HG03097 (cell line): Measurements from ENCODE around the gene TEX264.
"Not testable (repeated sequence)": the region's sequence is repeated elsewhere in the genome, so short reads cannot be mapped to it uniquely, and the experiment has no call there.

Experiments used
- ATAC-seq: cut with Tn5 transposase; IDR thresholded peaks from one replicate; pipeline ENCODE4 v1.9.1; 2021; ENCODE audit not compliant: unreplicated experiment, low FRiP score

TEX264 gene, protein sequence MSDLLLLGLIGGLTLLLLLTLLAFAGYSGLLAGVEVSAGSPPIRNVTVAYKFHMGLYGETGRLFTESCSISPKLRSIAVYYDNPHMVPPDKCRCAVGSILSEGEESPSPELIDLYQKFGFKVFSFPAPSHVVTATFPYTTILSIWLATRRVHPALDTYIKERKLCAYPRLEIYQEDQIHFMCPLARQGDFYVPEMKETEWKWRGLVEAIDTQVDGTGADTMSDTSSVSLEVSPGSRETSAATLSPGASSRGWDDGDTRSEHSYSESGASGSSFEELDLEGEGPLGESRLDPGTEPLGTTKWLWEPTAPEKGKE

GRCh38 chr3:51670823-51671733 lies at the start of gene TEX264:
TEX264 (plus strand) TSS chr3:51671252; CDS start chr3:51674305, 3,053 bp downstream.
- peak; percentile 75 for ATAC-seq

- no peak for ATAC-seq
These were observed 48.6 kb upstream of the TEX264 start for GRCh38 chr3:51622413-51622812.

DNA sequence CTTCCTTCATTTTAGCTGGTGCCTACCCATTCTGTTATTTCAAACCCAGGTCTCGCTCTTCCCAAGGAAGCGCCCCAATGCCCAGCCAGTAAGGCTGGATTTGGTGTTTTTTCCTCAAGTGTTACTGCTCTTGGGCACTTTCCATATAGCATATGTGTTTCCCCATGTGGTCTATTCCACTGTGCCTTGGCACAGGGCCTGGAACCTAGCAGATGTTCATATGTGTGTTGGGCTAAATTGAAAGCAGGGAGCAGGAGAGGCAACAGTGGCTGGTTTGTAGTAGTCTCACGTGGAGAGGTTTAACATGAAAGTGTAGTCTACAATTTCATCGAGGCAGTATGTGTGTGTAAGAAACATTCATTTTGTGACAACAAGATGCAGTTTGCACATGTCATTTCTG lies 48.2 kb upstream of the TEX264 start:
- ATAC-seq: no peak

DNA sequence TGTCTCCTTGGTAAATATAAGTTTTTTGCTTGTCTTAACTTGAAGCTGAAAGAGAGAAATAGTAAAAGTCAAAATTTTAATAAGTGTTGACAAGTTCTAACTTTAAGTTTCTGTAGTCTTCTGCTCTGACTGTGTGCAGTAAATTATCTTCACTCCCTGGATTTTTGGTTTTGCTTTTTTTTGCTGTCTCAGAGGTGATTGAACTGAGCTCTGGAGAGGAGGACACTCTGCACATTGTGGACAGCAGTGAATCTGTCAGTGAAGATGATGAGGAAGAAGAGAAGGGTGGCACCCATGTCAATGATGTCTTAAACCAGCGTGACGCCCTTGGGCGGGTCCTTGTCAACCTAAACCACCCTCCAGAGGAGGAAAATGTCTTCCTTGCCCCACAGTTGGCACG lies 40.5 kb upstream of the TEX264 start:
- ATAC-seq: no peak

GRCh38 chr3:51637144-51637940 lies 33.7 kb upstream of the TEX264 start:
- no peak for ATAC-seq

DNA sequence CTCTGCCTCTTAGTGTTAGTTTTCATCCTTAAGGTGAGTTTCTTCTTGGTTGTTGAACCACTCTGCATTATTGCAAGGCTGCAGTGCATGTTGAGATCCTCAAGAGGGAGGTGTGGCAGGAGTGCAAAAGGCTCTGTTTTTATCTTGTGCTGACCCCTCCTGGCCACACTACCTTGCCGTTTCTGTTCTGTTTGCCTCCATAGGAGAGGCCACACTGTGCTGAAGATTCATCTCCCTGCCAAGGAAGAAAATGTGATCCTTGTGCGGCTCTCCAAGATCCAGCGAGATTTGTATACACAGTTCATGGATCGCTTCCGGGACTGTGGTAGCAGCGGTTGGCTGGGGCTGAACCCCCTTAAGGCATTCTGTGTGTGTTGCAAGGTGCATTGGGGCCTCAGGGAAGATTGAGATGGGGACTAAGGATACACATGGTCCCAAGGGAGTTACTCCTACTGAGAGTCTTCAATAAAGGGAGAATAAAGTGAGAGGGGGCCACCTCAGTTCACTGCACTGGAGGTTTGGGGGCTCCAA lies 33.0 kb upstream of the TEX264 start:
- peak; percentile 61 for ATAC-seq

GRCh38 chr3:51642462-51642861 lies 28.6 kb upstream of the TEX264 start:
- no peak for ATAC-seq

DNA sequence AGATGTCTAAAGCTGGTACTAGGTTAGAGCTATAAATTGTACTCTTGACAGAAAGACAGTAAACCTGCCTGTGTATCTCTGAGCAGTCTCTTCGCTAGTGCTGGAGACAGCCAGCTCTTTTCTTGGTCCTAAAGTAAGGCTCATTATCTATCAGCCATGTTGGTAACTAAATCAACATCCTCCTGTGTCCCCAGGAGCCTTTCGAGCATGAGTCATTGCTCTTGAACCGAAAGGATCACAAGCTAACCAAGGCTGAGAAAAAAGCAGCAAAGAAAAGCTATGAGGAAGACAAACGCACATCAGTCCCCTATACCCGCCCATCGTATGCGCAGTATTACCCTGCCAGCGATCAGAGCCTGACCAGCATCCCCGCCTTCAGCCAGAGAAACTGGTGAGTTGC lies 25.0 kb upstream of the TEX264 start:
- no peak for ATAC-seq

DNA sequence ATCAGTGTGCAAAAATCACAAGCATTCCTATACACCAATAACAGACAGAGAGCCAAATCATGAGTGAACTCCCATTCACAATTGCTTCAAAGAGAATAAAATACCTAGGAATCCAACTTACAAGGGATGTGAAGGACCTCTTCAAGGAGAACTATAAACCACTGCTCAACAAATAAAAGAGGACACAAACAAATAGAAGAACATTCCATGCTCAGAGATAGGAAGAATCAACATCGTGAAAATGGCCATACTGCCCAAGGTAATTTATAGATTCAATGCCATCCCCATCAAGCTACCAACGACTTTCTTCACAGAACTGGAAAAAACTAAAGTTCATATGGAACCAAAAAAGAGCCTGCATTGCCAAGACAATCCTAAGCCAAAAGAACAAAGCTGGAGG lies 18.9 kb upstream of the TEX264 start:
- not testable (repeated sequence) for ATAC-seq

GRCh38 chr3:51653409-51653808 lies 17.6 kb upstream of the TEX264 start:
- ATAC-seq: not testable (repeated sequence)

GRCh38 chr3:51657234-51657633 lies 13.8 kb upstream of the TEX264 start:
- no peak for ATAC-seq

DNA sequence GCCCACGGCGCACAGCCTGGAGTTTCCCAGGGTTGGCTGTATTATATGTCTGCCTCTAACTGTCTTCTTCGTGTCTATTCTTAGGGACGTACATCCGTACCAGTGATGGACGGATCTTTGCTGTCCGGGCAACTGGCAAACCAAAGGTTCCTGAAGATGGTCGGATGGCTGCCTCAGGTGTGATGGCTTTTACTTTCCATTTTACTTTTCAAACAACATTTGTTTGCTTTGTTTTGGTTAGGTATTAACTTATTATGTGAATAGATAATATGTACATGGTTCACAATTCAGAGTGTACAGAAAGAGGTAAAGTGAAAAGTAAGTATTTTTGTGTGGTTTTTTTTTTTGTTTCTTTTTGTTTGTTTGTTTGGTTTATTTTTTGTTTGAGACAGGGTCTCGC lies 11.1 kb upstream of the TEX264 start:
- no peak for ATAC-seq

DNA sequence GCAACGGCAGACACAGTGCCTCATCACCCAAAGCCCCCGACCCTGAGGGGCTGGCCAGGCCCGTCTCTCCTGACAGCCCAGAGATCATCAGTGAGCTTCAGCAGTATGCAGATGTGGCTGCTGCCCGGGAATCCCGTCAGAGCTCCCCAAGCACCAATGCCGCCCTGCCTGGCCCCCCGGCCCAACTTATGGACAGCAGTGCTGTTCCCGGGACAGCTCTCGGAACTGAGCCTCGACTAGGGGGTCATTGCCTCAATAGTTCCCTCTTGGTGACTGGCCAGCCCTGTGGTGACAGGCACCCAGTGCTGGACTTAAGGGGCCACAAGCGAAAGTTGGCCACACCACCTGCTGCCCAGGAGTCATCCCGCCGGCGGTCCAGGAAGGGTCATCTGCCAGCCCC lies 8.6 kb upstream of the TEX264 start:
- ATAC-seq: no peak

DNA sequence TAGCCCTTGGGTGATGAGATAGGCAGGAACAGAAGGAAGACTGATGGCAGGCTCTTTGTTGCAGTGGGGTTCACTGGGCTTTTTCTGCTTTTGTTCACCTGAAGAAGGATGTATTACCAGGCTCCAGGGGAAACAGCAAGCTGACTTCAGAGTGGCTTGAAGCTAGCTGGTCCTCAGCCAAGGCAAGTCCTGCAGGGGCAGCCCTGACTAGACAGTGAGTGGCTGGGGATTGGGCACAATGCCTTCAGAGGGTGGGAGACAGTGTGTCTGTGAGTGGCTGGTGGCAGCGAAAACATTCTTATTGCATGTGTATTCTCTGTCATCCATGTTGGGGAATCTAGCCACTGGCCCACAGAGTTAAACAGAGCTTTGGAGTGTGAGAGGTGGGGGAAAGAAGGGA lies 2.3 kb upstream of the TEX264 start:
- no peak for ATAC-seq

- ATAC-seq: no peak
These were observed 1.6 kb upstream of the TEX264 start for GRCh38 chr3:51669241-51670052.

DNA sequence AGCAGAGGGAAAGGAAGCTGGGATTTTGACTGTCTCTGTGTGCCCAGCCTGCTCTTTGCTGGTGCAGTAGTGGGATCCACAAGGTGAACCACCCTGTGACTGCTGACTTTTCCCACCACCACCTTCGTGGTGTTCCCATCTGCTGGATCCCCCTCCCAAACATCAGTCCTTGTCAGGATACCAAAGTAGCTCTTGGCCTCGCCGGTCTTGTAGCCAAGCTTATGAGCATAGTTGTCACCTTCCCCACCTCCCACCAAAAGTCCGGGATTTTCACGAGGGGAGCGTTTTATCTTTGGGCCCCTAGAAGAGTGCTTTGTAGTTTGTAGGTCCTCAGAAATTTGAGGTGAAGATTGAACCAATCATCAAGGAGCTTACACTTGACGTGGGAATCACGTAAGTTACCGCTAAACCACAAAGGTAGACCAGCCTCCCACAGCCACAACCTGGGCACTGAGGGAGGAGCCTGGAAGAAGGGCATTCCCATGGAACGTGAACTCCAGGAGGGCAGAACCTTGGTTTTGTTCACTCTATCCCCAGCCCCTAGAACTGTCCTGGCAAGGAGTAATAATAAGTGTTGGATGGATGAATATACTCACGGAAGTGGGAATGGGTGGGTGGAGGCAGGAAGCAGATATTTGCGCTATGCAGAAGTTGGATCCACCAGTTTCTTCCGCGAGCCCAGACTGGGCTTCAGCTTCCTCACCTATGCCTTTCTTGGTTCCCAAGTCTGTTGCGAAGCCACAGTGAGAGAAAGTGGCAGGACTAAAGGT lies 814 bp upstream of the TEX264 start:
- ATAC-seq: peak; percentile 0

DNA sequence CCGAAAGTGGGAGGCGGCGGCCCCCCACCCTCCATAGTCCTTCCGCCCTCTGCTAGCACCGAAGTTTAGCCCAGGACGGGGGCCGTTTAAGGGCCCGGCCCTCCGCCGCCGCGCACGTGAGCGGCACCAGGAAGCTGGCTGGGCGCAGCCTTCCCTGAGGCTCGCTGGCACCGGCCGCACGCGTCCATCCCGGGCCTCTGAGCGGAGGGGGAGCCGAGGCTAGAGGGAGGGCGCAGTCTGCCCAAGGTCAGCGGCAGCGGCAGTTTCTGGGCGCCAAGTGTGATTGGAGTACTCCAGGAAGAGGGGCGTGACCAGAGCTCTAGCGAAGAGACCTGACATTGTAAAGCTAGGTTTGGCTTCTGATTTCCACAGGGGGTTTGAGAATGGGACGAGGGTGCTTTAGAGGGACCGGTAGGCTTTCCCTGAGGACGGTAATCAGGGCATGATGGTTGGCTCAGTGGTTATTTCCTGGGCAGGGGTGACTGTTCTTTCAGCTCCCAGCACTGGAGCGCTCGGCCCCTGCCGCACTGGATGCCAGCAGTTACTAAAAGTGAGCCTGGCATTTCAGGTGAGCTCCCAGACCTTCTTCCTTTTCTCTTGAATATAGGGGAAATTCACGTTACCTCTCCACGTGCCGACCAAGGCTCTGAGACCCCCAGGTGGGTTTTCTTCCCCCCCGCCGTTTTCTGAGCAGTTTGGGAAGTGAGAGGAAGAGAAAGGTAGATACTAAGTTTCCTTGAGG lies 853 bp downstream of the TEX264 start:
- ATAC-seq: peak; percentile 22

- ATAC-seq: no peak
These were observed 2.2 kb downstream of the TEX264 start for GRCh38 chr3:51673181-51673801.
